HUES64 (cell line): Measurements from ENCODE around the gene LSM6.

Experiments used
- H3K27ac ChIP-seq: 2 replicates; pipeline ENCODE4 v1.7.0; 2013; ENCODE audit warnings: low read depth, low read length, inconsistent platforms
- H3K27me3 ChIP-seq: 2 replicates; pipeline ENCODE4 v1.6.1; 2013; ENCODE audit warnings: mild to moderate bottlenecking, low read length; ENCODE audit not compliant: insufficient read depth
- H3K36me3 ChIP-seq: 2 replicates; pipeline ENCODE4 v1.6.1; 2013; ENCODE audit warnings: mild to moderate bottlenecking, low read length; ENCODE audit not compliant: insufficient read depth
- H3K4me1 ChIP-seq: 2 replicates; pipeline ENCODE4 v1.6.1; 2013; ENCODE audit warnings: mild to moderate bottlenecking, low read length, moderate library complexity; ENCODE audit not compliant: insufficient read depth
- H3K4me3 ChIP-seq: 2 replicates; pipeline ENCODE4 v1.5.1; 2013; ENCODE audit warnings: mild to moderate bottlenecking, low read length, moderate library complexity
- H3K9ac ChIP-seq: 2 replicates; pipeline ENCODE4 v1.6.1; 2013; ENCODE audit warnings: mild to moderate bottlenecking, low read depth, low read length
- H3K9me3 ChIP-seq: 2 replicates; pipeline ENCODE4 v1.6.1; 2013; ENCODE audit warnings: low read depth, low read length; ENCODE audit not compliant: insufficient read depth
- WGBS: fragments of 150-250, 120-280 bp; methylation state at CpG from one replicate; pipeline ENCODE4 v1.1.7; 2013; ENCODE audit warnings: missing lambda C conversion rate; 5-methylcytosine and 5-hydroxymethylcytosine counted together

The LSM6 gene

GRCh38 chr4:146158036-146158745 lies 17.3 kb upstream of the LSM6 start:
- H3K36me3 ChIP-seq = no peaks in the 10 kb centered on the region
- WGBS = 94% methylated on average over 5 of the region's 5 CpGs
- no peak overlapping the region for H3K9ac ChIP-seq
- H3K4me1 ChIP-seq = peaks cover 11% of the 10 kb centered on the region
- no peaks in the 10 kb centered on the region for H3K9me3 ChIP-seq
- no peak overlapping the region for H3K27ac ChIP-seq
- H3K4me3 ChIP-seq = no peak overlapping the region
- H3K27me3 ChIP-seq = no peaks in the 10 kb centered on the region

GRCh38 chr4:146159384-146160058 lies 16.0 kb upstream of the LSM6 start:
- H3K36me3 ChIP-seq = no peaks in the 10 kb centered on the region
- no peak overlapping the region for H3K27ac ChIP-seq
- no peaks in the 10 kb centered on the region for H3K9me3 ChIP-seq
- 85% methylated on average over 4 of the region's 4 CpGs for WGBS
- H3K27me3 ChIP-seq = no peaks in the 10 kb centered on the region
- no peak overlapping the region for H3K9ac ChIP-seq
- H3K4me3 ChIP-seq = no peak overlapping the region
- no peaks in the 10 kb centered on the region for H3K4me1 ChIP-seq

- H3K4me1 ChIP-seq = no peaks in the 10 kb centered on the region
- H3K27me3 ChIP-seq = no peaks in the 10 kb centered on the region
- no peak overlapping the region for H3K9ac ChIP-seq
- no peaks in the 10 kb centered on the region for H3K9me3 ChIP-seq
- no peaks in the 10 kb centered on the region for H3K36me3 ChIP-seq
- no peak overlapping the region for H3K4me3 ChIP-seq
- no peak overlapping the region for H3K27ac ChIP-seq
These were observed 14.3 kb upstream of the LSM6 start for GRCh38 chr4:146161243-146161642.

- H3K4me1 ChIP-seq = no peaks in the 10 kb centered on the region
- H3K27ac ChIP-seq = no peak overlapping the region
- H3K9me3 ChIP-seq = no peaks in the 10 kb centered on the region
- no peak overlapping the region for H3K9ac ChIP-seq
- H3K4me3 ChIP-seq = no peak overlapping the region
- no peaks in the 10 kb centered on the region for H3K27me3 ChIP-seq
- no peaks in the 10 kb centered on the region for H3K36me3 ChIP-seq
- whole genome bisulfite sequencing = 80% methylated on average over 1 of the region's 1 CpG
These were observed 10.3 kb upstream of the LSM6 start for GRCh38 chr4:146165221-146165620.

GRCh38 chr4:146165840-146166239 lies 9.7 kb upstream of the LSM6 start:
- H3K4me1 ChIP-seq = no peaks in the 10 kb centered on the region
- H3K27me3 ChIP-seq = no peaks in the 10 kb centered on the region
- H3K9ac ChIP-seq = no peak overlapping the region
- no peak overlapping the region for H3K27ac ChIP-seq
- no peaks in the 10 kb centered on the region for H3K9me3 ChIP-seq
- no peaks in the 10 kb centered on the region for H3K36me3 ChIP-seq
- H3K4me3 ChIP-seq = no peak overlapping the region

- peaks cover 1% of the 10 kb centered on the region; the same call in 1 of the 2 replicates for H3K4me1 ChIP-seq
- H3K27me3 ChIP-seq = no peaks in the 10 kb centered on the region
- no peak overlapping the region for H3K9ac ChIP-seq
- H3K4me3 ChIP-seq = no peak overlapping the region
- H3K9me3 ChIP-seq = no peaks in the 10 kb centered on the region
- no peaks in the 10 kb centered on the region for H3K36me3 ChIP-seq
- WGBS = 84% methylated on average over 3 of the region's 3 CpGs
- H3K27ac ChIP-seq = no peak overlapping the region
These were observed 5.4 kb upstream of the LSM6 start for GRCh38 chr4:146170149-146170548.

GRCh38 chr4:146176891-146177290 lies 1.4 kb downstream of the LSM6 start:
- Histone ChIP-seq H3K9me3 (no peaks in the 10 kb centered on the region), H3K36me3 (peaks cover 4% of the 10 kb centered on the region; the same call in 1 of the 2 replicates), H3K4me1 (peaks cover 17% of the 10 kb centered on the region), H3K27me3 (no peaks in the 10 kb centered on the region), H3K4me3 (peak overlapping the region; percentile 92), H3K27ac (no peak overlapping the region), H3K9ac (no peak overlapping the region; the same call in 1 of the 2 replicates)
- WGBS = 90% methylated on average over 2 of the region's 2 CpGs

- 91% methylated on average over 8 of the region's 8 CpGs for WGBS
- Histone ChIP-seq H3K9me3 (no peaks in the 10 kb centered on the region), H3K9ac (no peak overlapping the region)
These were observed 2.6 kb downstream of the LSM6 start for GRCh38 chr4:146178126-146178525.

GRCh38 chr4:146179784-146180370 lies 4.4 kb downstream of the LSM6 start:
- no peak overlapping the region for H3K27ac ChIP-seq
- H3K36me3 ChIP-seq = peaks cover 26% of the 10 kb centered on the region
- WGBS = 39% methylated on average over 7 of the region's 7 CpGs
- H3K9me3 ChIP-seq = no peaks in the 10 kb centered on the region
- no peak overlapping the region for H3K9ac ChIP-seq
- H3K27me3 ChIP-seq = no peaks in the 10 kb centered on the region
- peaks cover 17% of the 10 kb centered on the region for H3K4me1 ChIP-seq
- H3K4me3 ChIP-seq = no peak overlapping the region

More at GRCh38 chr4:146178126-146178525, 2.6 kb downstream of the LSM6 start:
- no peaks in the 10 kb centered on the region for H3K27me3 ChIP-seq
- H3K4me1 ChIP-seq = peaks cover 17% of the 10 kb centered on the region
- peaks cover 12% of the 10 kb centered on the region for H3K36me3 ChIP-seq
- no peak overlapping the region for H3K27ac ChIP-seq
- no peak overlapping the region for H3K4me3 ChIP-seq

- 95% methylated on average over 3 of the region's 3 CpGs for WGBS
- Histone ChIP-seq H3K27me3 (no peaks in the 10 kb centered on the region), H3K27ac (no peak overlapping the region), H3K9ac (no peak overlapping the region), H3K9me3 (no peaks in the 10 kb centered on the region), H3K4me3 (no peak overlapping the region), H3K4me1 (peaks cover 4% of the 10 kb centered on the region; the same call in 1 of the 2 replicates), H3K36me3 (peaks cover 44% of the 10 kb centered on the region)
These were observed 6.9 kb downstream of the LSM6 start for GRCh38 chr4:146182443-146182842.

GRCh38 chr4:146183209-146183608 lies 7.7 kb downstream of the LSM6 start:
- peaks cover 52% of the 10 kb centered on the region for H3K36me3 ChIP-seq
- H3K27ac ChIP-seq = no peak overlapping the region
- H3K27me3 ChIP-seq = no peaks in the 10 kb centered on the region
- H3K4me1 ChIP-seq = peaks cover 4% of the 10 kb centered on the region; the same call in 1 of the 2 replicates
- no peak overlapping the region for H3K4me3 ChIP-seq
- no peak overlapping the region for H3K9ac ChIP-seq
- WGBS = 92% methylated on average over 2 of the region's 2 CpGs
- H3K9me3 ChIP-seq = no peaks in the 10 kb centered on the region
